Fibroblast of lung (primary cell): ENCODE results near the gene ECE2. TPM values are rescaled to one million over a fixed set of nuclear protein-coding genes. Genes with fewer than 3 reads are reported as not detected.

Experiments used
- DNase-seq, 2 donors: peaks; one replicate each; pipeline versions ENCODE4 v3.0.0 to v3.0.0-alpha.2; 2010; ENCODE audit warnings: low read depth in 2 of 2
- H2AFZ ChIP-seq: 2 replicates; pipeline ENCODE4 v1.5.1; 2012; ENCODE audit warnings: low read length, control low read depth, inconsistent platforms
- H3K27ac ChIP-seq: 2 replicates; pipeline ENCODE4 v1.5.1; 2011; ENCODE audit warnings: low read length, control low read depth; ENCODE audit not compliant: insufficient read depth
- H3K27me3 ChIP-seq: 2 replicates; pipeline ENCODE4 v1.5.1; 2011; ENCODE audit warnings: mild to moderate bottlenecking, low read length; ENCODE audit not compliant: control insufficient read depth, insufficient read depth
- H3K36me3 ChIP-seq: 2 replicates; pipeline ENCODE4 v1.5.1; 2011; ENCODE audit warnings: low read length; ENCODE audit not compliant: control insufficient read depth, insufficient read depth
- H3K4me1 ChIP-seq: 2 replicates; pipeline ENCODE4 v1.5.1; 2011; ENCODE audit warnings: low read length; ENCODE audit not compliant: control insufficient read depth, insufficient read depth; ENCODE audit errors: extremely low read depth
- H3K4me2 ChIP-seq: 2 replicates; pipeline ENCODE4 v1.5.1; 2011; ENCODE audit warnings: low read length, control low read depth; ENCODE audit not compliant: insufficient read depth; ENCODE audit errors: extremely low read depth
- H3K4me3 ChIP-seq, 4 experiments: fragments of 200-600 bp in 1 of 4; sonication (generic) in 1 of 4; replicated peaks in 1 of 4; 2 replicates each; pipeline ENCODE4 v1.5.1; 2011 to 2016; ENCODE audit warnings: low read length in 4 of 4, low read depth in 3 of 4, mild to moderate bottlenecking in 3 of 4, control low read depth in 2 of 4, inconsistent platforms in 1 of 4, mixed read lengths in 1 of 4; ENCODE audit not compliant: insufficient read depth in 1 of 4; ENCODE audit errors: control extremely low read depth in 1 of 4
- H3K79me2 ChIP-seq: 2 replicates; pipeline ENCODE4 v1.5.1; 2012; ENCODE audit warnings: mild to moderate bottlenecking, low read length, inconsistent platforms; ENCODE audit not compliant: control insufficient read depth, insufficient read depth
- H3K9ac ChIP-seq: 2 replicates; pipeline ENCODE4 v1.5.1; 2011; ENCODE audit warnings: mild to moderate bottlenecking, low read length, control low read depth; ENCODE audit not compliant: insufficient read depth
- H3K9me3 ChIP-seq: 2 replicates; pipeline ENCODE4 v1.5.1; 2012; ENCODE audit warnings: low read depth, low read length; ENCODE audit not compliant: control insufficient read depth, insufficient read depth
- H4K20me1 ChIP-seq: 2 replicates; pipeline ENCODE4 v1.5.1; 2011; ENCODE audit warnings: low read length; ENCODE audit not compliant: control insufficient read depth, insufficient read depth; ENCODE audit errors: extremely low read depth
- EZH2 ChIP-seq: IDR thresholded peaks from 2 replicates; pipeline ENCODE4 v1.5.1; 2012; ENCODE audit warnings: low read length, control low read depth, mild to moderate bottlenecking; ENCODE audit errors: missing control alignments
- polyA plus RNA-seq, 2 donors: library from polyadenylated mRNA; depleted of rRNA in 1 of 2; stranded (reverse) in 1 of 2; unstranded in 1 of 2; fragments of >200 nt; gene quantifications; 2 replicates each; pipeline ENCODE4 v1.2.1, GENCODE V29; 2011 to 2012; ENCODE audit warnings: missing spikeins in 1 of 2
- total RNA-seq: library from RNA; depleted of rRNA; stranded (reverse); fragments of >200 nt; gene quantifications from 2 replicates; pipeline ENCODE4 v1.2.1, GENCODE V29; 2014
- TF ChIP-seq, protein P1 (sequence below), 2 donors: IDR thresholded peaks in 1 of 2; conservative IDR thresholded peaks in 1 of 2; 1 replicate in 1 of 2; 2 replicates in 1 of 2; pipeline ENCODE4 v1.5.1; 2011 to 2012; ENCODE audit warnings: low read length in 2 of 2, control low read depth in 1 of 2, inconsistent platforms in 1 of 2, low read depth in 1 of 2, mild to moderate bottlenecking in 1 of 2

Gene ECE2
- total and polyA plus RNA-seq, 2 donors (not counting 1 experiment from before 2014, with no cell fraction given), result not detected

GRCh38 chr3:184238246-184238818 lies 37.5 kb upstream of the ECE2 start:
- DNase-seq, result no peak
- Histone ChIP-seq H3K36me3 (peaks cover 1% of the 10 kb centered on the region), H3K4me2 (no peak overlapping the region), H3K9me3 (no peaks in the 10 kb centered on the region), H3K27me3 (no peaks in the 10 kb centered on the region), H3K4me1 (peaks cover 2% of the 10 kb centered on the region), H4K20me1 (no peaks in the 10 kb centered on the region), H3K27ac (no peak overlapping the region), H3K4me3 (no peak overlapping the region), H2AFZ (no peak overlapping the region), H3K79me2 (no peaks in the 10 kb centered on the region), H3K9ac (no peak overlapping the region)
- TF ChIP-seq, protein P1, sequence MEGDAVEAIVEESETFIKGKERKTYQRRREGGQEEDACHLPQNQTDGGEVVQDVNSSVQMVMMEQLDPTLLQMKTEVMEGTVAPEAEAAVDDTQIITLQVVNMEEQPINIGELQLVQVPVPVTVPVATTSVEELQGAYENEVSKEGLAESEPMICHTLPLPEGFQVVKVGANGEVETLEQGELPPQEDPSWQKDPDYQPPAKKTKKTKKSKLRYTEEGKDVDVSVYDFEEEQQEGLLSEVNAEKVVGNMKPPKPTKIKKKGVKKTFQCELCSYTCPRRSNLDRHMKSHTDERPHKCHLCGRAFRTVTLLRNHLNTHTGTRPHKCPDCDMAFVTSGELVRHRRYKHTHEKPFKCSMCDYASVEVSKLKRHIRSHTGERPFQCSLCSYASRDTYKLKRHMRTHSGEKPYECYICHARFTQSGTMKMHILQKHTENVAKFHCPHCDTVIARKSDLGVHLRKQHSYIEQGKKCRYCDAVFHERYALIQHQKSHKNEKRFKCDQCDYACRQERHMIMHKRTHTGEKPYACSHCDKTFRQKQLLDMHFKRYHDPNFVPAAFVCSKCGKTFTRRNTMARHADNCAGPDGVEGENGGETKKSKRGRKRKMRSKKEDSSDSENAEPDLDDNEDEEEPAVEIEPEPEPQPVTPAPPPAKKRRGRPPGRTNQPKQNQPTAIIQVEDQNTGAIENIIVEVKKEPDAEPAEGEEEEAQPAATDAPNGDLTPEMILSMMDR (conservative IDR thresholded peaks at IDR 0.05 in 1 of 2, IDR thresholded peaks at IDR 0.05 in 1 of 2; ENCODE audit: low read depth in 1 of 2, low read length in 2 of 2), result no peak
- TF ChIP-seq EZH2, result no peak

GRCh38 chr3:184239221-184239620 lies 36.6 kb upstream of the ECE2 start:
- H3K9me3 ChIP-seq, result no peaks in the 10 kb centered on the region
- H2AFZ ChIP-seq, result no peak overlapping the region
- no peak for TF ChIP-seq EZH2
- TF ChIP-seq, protein P1 (conservative IDR thresholded peaks at IDR 0.05 in 1 of 2, IDR thresholded peaks at IDR 0.05 in 1 of 2; ENCODE audit: low read depth in 1 of 2, low read length in 2 of 2), result no peak
- no peaks in the 10 kb centered on the region for H3K27me3 ChIP-seq
- H3K9ac ChIP-seq, result no peak overlapping the region
- H4K20me1 ChIP-seq, result no peaks in the 10 kb centered on the region
- no peak overlapping the region for H3K27ac ChIP-seq
- no peaks in the 10 kb centered on the region for H3K79me2 ChIP-seq
- no peak for DNase-seq
- H3K4me2 ChIP-seq, result no peak overlapping the region
- no peak overlapping the region for H3K4me3 ChIP-seq
- peaks cover under 1% of the 10 kb centered on the region for H3K4me1 ChIP-seq
- H3K36me3 ChIP-seq, result peaks cover 5% of the 10 kb centered on the region

DNA sequence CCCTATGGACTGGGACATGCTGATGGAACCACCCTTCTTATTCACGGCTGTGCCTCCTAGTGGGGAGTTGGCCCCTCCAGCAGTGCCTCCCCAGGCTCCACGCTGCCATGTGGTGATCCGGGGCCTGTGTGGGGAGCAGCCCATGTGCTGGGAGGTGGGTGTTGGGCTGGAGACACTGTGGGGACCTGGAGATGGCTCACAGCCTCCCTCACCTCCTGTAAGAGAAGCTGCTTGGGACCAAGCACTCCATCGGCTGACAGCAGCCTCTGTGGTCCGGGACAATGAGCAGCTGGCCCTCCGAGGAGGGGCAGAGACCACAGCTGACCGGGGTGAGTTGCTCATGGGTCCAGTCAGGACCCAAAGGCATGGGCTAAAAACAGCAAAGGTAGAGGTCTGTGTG lies 36.1 kb upstream of the ECE2 start:
- no peak for DNase-seq
- H3K36me3 ChIP-seq, result peaks cover 7% of the 10 kb centered on the region

More for the DNA sequence above, 36.1 kb upstream of the ECE2 start:
- Histone ChIP-seq H3K9me3 (no peaks in the 10 kb centered on the region), H3K4me1 (no peaks in the 10 kb centered on the region), H3K27me3 (no peaks in the 10 kb centered on the region), H2AFZ (no peak overlapping the region), H3K4me2 (no peak overlapping the region), H3K9ac (no peak overlapping the region), H3K4me3 (no peak overlapping the region), H4K20me1 (no peaks in the 10 kb centered on the region), H3K79me2 (no peaks in the 10 kb centered on the region), H3K27ac (no peak overlapping the region)
- no peak for TF ChIP-seq EZH2
- TF ChIP-seq, protein P1 (conservative IDR thresholded peaks at IDR 0.05 in 1 of 2, IDR thresholded peaks at IDR 0.05 in 1 of 2; ENCODE audit: low read depth in 1 of 2, low read length in 2 of 2), result no peak
